MCF 10A (cell line): ENCODE data around the gene BTBD10. TPM values are rescaled to one million over a fixed set of nuclear protein-coding genes. Genes with fewer than 3 reads are reported as not detected.

ENCODE experiments used
- BruUV-seq: library from RNA; stranded (reverse); fragments of 400-500 nt; replicated peaks from 2 replicates; lab custom pipeline; 2021; lab: Mats Ljungman, UMichigan
- CTCF ChIA-PET: fragments of 300-600 bp; sonication (Branson Sonifier 250); formaldehyde crosslinking; extraction: SDS; loops from one replicate; lab custom pipeline; 2021; ENCODE audit warnings: antibody characterized with exemption, inconsistent platforms; lab: Yijun Ruan, JAX
- POLR2A ChIA-PET: fragments of 300-600, 350-650 bp; sonication (Branson Sonifier 250); formaldehyde crosslinking; extraction: SDS; loops from one replicate; lab custom pipeline; 2020; ENCODE audit warnings: antibody characterized with exemption, inconsistent platforms; lab: Yijun Ruan, JAX
- DNase-seq: peaks from one replicate; pipeline ENCODE4 v3.0.0-alpha.2; 2018; ENCODE audit not compliant: unreplicated experiment
- H3K27ac Mint-ChIP-seq: one replicate; pipeline ENCODE4 v1.8.0; 2022; ENCODE audit warnings: mild to moderate bottlenecking, low read depth, mixed read lengths; ENCODE audit not compliant: unreplicated experiment
- H3K27me3 Mint-ChIP-seq: one replicate; pipeline ENCODE4 v1.8.0; 2022; ENCODE audit warnings: mixed read lengths; ENCODE audit not compliant: insufficient read depth, unreplicated experiment
- H3K36me3 Mint-ChIP-seq: one replicate; pipeline ENCODE4 v1.8.0; 2022; ENCODE audit warnings: mild to moderate bottlenecking, moderate library complexity, mixed read lengths; ENCODE audit not compliant: insufficient read depth, unreplicated experiment
- H3K4me1 Mint-ChIP-seq: one replicate; pipeline ENCODE4 v1.8.0; 2022; ENCODE audit warnings: mixed read lengths; ENCODE audit not compliant: insufficient read depth, unreplicated experiment
- H3K4me3 Mint-ChIP-seq: one replicate; pipeline ENCODE4 v1.8.0; 2022; ENCODE audit warnings: mild to moderate bottlenecking, moderate library complexity, mixed read lengths; ENCODE audit not compliant: unreplicated experiment
- H3K9me3 Mint-ChIP-seq: one replicate; pipeline ENCODE4 v1.8.0; 2022; ENCODE audit warnings: mixed read lengths; ENCODE audit not compliant: unreplicated experiment
- CTCF ChIP-seq: fragments of 200-600 bp; IDR thresholded peaks from one replicate; pipeline ENCODE4 v1.8.0; 2022; ENCODE audit warnings: antibody characterized with exemption, mild to moderate bottlenecking; ENCODE audit not compliant: unreplicated experiment
- intact Hi-C: fragments of 100-400 bp; cut with micrococcal nuclease; formaldehyde crosslinking; loops from 2 replicates; pipeline ENCODE4 v1.14.1; 2022
- total RNA-seq: library from RNA; stranded (reverse); gene quantifications from 2 replicates; pipeline ENCODE4 v1.2.3, GENCODE V29; 2022

Gene BTBD10
- total RNA-seq, 1 experiment from 2014 or later: 42.2 TPM

- no peaks in the 10 kb centered on the region for H3K36me3 Mint-ChIP-seq
- H3K27me3 Mint-ChIP-seq: no peaks in the 10 kb centered on the region
- BruUV-seq: no TSS peak
- DNase-seq: no peak
- no peak overlapping the region for H3K4me3 Mint-ChIP-seq
- H3K9me3 Mint-ChIP-seq: no peaks in the 10 kb centered on the region
- CTCF ChIA-PET: interaction anchor here (0.7 to 1.4 kb wide), 5 partner anchors 12 to 717 kb away, joined by 3 to 7 read pairs (median 3); partner anchors contain the start of gene BTBD10
- no peak for TF ChIP-seq CTCF
- intact Hi-C loops: no loop called here
- no peak overlapping the region for H3K27ac Mint-ChIP-seq
- peaks cover 16% of the 10 kb centered on the region for H3K4me1 Mint-ChIP-seq
- POLR2A ChIA-PET: interaction anchor here (0.7 to 2.7 kb wide), 4 partner anchors 8 to 102 kb away, joined by 3 to 16 read pairs (median 7); partner anchors contain the start of gene BTBD10
These were observed 12.1 kb downstream of the BTBD10 start for GRCh38 chr11:13450832-13451397.

GRCh38 chr11:13449522-13449921 lies 13.5 kb downstream of the BTBD10 start:
- no peaks in the 10 kb centered on the region for H3K27me3 Mint-ChIP-seq
- CTCF ChIA-PET: interaction anchor here (1.1 to 1.6 kb wide), 2 partner anchors 17 to 64 kb away, joined by 5 read pairs; no protein-coding TSS in a partner anchor

GRCh38 chr11:13448876-13449275 lies 14.1 kb downstream of the BTBD10 start:
- H3K27ac Mint-ChIP-seq: peak overlapping the region; percentile 36
- intact Hi-C loops: no loop called here
- POLR2A ChIA-PET: no interaction called here
- peak; percentile 41 for DNase-seq
- H3K27me3 Mint-ChIP-seq: no peaks in the 10 kb centered on the region
- CTCF ChIA-PET: interaction anchor here (1.1 to 1.6 kb wide), 2 partner anchors 17 to 63 kb away, joined by 5 read pairs; no protein-coding TSS in a partner anchor
- BruUV-seq: no TSS peak
- H3K9me3 Mint-ChIP-seq: no peaks in the 10 kb centered on the region
- no peak for TF ChIP-seq CTCF
- no peak overlapping the region for H3K4me3 Mint-ChIP-seq
- H3K36me3 Mint-ChIP-seq: no peaks in the 10 kb centered on the region
- peaks cover 16% of the 10 kb centered on the region for H3K4me1 Mint-ChIP-seq

More at GRCh38 chr11:13449522-13449921, 13.5 kb downstream of the BTBD10 start:
- no peak overlapping the region for H3K4me3 Mint-ChIP-seq
- H3K4me1 Mint-ChIP-seq: peaks cover 16% of the 10 kb centered on the region
- BruUV-seq: no TSS peak
- POLR2A ChIA-PET: interaction anchor here (1.0 to 2.7 kb wide), 3 partner anchors 9 to 16 kb away, joined by 3 to 9 read pairs (median 3); no protein-coding TSS in a partner anchor
- H3K27ac Mint-ChIP-seq: no peak overlapping the region
- no peak for DNase-seq
- no peaks in the 10 kb centered on the region for H3K9me3 Mint-ChIP-seq
- no peaks in the 10 kb centered on the region for H3K36me3 Mint-ChIP-seq
- intact Hi-C loops: no loop called here
- no peak for TF ChIP-seq CTCF

GRCh38 chr11:13446444-13446843 lies 16.6 kb downstream of the BTBD10 start:
- no peak for TF ChIP-seq CTCF
- Mint-ChIP-seq H3K9me3 (no peaks in the 10 kb centered on the region), H3K27me3 (no peaks in the 10 kb centered on the region), H3K4me1 (peaks cover 20% of the 10 kb centered on the region), H3K27ac (no peak overlapping the region), H3K4me3 (no peak overlapping the region), H3K36me3 (no peaks in the 10 kb centered on the region)
- POLR2A ChIA-PET: interaction anchor here (1.6 kb wide), 1 partner anchor 16 kb away, joined by 17 read pairs; the partner anchor contains the start of gene BTBD10
- CTCF ChIA-PET: no interaction called here
- intact Hi-C loops: no loop called here
- DNase-seq: no peak
- BruUV-seq: no TSS peak
